ENCODE measurements around the gene NHLRC4.

NHLRC4 gene

DNA sequence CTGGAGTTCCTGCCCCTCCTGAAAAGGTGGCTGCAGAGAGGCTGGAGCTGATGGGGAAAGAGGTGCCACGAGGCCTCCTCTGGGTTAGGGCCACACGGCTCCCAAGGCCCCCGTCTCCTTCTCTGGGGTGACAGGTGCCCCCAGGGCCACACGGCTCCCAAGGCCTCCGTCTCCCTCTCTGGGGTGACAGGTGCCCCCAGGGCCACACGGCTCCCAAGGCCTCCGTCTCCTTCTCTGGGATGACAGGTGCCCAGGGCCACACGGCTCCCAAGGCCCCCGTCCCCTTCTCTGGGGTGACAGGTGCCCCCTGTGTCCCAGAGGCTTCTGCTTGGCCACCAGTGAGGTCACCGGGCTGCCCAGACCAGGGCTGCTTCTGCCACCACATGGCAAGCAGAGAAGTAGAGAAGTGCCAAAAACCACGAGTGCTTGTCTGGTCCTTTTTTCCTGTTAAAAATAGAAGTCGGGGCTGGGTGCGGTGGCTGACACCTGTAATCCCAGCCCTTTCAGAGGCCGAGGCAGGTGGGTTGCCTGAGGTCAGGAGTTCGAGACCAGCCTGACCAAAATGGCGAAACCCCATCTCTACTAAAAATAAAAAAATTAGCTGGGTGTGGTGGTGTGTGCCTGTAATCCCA, 35.2 kb upstream of the NHLRC4 start:
- DNase-seq = no peak

DNA sequence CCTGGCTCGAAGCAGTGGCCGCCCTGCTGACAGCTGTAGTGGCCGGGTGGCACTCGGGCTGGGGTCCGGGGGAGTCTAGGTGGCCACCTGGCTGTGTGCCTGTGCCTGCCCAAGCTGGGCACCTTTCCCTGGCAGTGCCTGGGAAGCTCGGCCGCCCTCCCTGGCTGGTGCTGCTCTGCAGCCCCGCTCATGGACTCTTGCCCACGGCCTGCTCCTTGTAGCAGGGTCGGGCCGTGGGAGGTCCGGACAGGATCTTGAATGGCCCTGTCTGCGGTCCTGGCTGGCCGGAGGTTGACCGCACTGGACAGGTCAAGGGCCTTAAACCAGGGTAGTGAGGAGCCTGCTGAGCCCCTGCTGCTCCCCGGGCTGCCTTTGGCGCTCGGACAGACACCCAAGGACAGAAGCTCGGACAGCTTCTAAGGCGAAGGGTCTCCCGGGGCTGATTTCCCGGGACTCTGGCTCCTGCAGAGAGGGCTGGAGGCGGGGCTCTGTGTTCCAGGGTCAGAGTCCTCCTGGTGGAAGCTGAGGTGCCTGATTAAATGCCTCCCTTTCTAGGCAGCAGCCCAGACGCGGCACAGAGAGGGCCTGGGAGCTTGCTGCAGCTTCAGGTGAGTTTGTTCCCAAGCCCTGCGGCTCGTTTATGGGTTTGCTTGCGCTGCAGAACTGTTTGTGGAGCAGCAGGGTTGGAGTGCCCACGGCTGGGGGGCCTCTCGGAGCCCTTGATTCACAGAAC, 33.2 kb upstream of the NHLRC4 start:
- no peak for DNase-seq

DNA sequence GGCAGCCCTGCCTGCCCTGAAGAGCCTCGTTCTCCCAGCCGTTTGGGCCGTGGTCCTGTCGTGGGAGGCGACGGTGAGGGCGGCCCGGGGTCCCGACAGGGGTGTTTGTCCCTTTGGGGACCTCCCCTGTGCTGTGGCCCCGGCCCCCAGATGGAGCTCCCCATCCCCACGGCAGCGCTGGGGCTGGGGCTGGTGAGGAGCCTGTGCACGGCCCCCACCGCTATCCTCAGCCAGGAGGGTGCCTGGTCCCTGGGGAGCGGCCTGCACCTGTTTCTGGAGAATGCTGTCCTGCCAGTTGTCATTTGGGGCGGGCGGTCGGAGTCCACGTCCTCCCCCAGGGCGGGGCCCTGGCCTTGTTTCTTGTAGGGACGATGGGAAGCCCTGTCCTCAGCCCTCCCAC, 32.7 kb upstream of the NHLRC4 start:
- DNase-seq = no peak

DNA sequence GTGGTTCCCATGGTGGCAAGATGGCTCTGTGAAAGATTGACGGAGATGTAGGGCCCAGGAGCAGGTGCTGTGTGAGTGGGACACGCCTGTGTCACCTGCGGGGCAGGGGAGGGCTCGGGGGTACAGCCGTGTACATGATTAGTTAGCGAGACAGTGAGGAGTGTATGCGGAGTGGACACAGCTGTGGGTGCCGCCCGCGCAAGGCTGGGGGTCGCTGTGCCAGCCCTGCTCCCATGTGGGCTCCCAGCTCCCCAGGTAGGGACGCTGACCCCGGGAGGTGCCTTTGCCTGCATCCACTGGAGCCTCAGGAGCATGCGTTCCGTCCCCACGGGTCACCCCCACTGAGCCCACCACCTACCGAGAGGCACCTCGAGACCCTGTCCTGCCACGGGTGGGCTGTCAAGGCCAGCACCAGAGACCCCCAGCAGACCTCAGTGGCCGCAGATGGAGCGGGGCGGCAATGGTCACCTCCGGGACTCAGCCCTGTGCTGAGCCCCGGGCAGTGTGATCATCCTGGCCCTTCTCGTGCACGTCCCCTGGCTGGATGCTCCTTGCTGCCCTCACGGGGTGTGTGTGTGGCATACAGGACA, 31.9 kb upstream of the NHLRC4 start:
- no peak for DNase-seq

- DNase-seq = no peak
These were observed 31.1 kb upstream of the NHLRC4 start for GRCh38 chr16:535446-536405.

DNA sequence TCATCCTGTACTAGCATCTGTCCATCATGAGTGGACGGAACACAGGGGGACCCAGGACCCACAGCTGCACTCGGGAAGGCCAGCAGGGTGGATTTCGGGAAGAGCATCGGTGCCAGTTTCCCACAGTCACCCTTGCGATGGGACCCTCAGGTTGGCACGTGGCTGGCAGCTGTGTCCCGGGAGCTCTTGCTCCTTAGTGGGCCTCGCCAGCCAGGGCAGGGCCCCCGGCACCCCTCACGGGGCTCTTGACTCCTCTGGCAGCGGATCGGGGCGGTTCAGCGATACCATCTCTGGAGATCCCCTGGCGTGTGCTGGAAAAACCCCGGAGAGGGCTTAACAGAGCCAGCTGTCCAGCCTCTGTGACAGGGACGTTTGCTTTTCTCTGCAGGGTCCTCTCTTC, 30.1 kb upstream of the NHLRC4 start:
- DNase-seq = no peak

GRCh38 chr16:537415-538335, 29.1 kb upstream of the NHLRC4 start:
- DNase-seq = no peak

DNA sequence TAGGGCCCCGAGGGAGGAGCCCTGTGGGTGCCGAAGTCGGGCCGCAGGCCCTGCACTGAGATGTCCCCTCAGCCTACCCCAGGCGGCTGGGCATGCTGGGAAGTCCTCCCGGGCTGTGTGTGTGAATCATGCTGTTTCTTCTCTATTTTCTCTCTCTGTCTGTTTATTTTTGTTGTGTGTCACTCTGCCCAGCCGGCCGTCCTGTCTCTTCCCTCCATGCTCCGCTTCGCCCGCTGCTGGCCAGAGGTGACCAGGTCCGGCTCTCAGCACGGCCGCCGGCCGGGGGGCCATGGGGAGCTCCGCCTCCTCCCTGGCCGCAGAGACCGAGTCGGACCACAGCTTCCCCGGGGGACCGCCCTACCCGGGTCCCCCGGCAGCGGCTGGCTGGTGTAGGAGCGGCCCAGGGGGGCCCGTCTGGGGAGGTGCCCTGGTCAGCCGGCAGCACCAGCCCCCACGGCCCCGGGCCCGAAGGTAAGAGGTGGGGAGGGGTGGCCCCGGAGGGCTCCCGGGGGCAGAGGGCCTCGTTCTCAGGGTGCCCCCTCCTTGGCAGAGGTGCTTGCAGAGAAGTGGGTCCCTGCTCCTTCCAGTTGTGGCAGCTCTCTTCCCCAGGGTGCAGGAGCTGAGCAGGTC, 26.8 kb upstream of the NHLRC4 start:
- no peak for DNase-seq

GRCh38 chr16:540645-541340, 26.0 kb upstream of the NHLRC4 start:
- no peak for DNase-seq

- DNase-seq = no peak
These were observed 23.3 kb upstream of the NHLRC4 start for GRCh38 chr16:543301-544164.

GRCh38 chr16:544517-544916, 22.3 kb upstream of the NHLRC4 start:
- DNase-seq = no peak

GRCh38 chr16:546909-547770, 19.7 kb upstream of the NHLRC4 start:
- DNase-seq = peak; percentile 46 to 61

GRCh38 chr16:548586-548985, 18.2 kb upstream of the NHLRC4 start:
- DNase-seq = no peak

- no peak for DNase-seq
These were observed 17.1 kb upstream of the NHLRC4 start for GRCh38 chr16:549544-550263.

DNA sequence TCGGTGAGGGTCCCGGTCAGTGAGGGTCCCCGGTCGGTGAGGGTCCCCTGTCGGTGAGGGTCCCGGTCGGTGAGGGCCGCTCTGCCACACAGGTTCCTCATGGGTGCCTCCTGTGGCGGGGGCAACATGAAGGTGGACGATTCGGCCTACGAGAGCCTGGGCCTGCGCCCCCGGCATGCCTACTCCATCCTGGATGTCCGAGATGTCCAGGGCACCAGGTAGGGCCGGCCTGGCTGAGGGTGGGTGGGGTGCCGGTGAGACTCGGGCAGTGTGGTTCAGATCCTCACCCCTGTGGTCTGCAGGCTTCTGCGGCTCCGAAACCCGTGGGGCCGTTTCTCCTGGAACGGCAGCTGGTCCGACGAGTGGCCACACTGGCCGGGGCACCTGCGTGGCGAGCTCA, 15.6 kb upstream of the NHLRC4 start:
- DNase-seq = no peak

GRCh38 chr16:552171-552570, 14.6 kb upstream of the NHLRC4 start:
- no peak for DNase-seq

DNA sequence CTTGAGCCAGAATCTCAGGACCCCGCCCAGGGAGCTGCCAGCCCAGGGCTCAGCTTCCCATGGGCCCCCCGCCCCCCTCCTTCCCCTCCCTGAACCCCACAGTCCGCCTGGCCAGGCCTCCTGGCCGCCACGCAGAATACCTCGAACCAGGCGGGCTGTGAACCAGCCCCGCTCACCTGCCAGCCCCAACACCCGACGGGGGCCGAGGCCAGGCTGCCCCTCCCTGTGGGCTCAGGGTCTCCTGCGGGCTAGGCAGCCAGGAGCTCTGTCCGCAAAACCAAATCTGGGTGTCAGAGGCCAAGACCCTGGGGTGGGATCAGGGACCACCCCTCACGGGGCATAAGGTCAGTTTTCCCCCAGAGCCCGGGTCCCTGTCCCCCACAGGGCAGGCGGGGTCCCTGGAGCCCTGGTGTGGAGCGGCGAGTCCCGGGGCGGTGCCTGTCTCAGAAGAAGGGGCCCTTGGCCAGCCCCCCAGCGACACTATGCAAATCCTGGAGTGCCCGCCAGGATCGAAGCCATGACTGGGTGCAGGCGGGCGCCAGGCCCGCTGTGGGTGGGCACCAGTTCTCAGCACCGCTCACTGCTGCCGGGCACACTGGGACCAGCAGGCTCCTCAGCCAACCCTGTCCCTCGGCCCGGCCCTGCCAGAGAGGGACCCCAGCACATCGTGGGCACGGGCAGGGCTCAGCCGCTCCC, 13.1 kb upstream of the NHLRC4 start:
- DNase-seq = no peak

DNA sequence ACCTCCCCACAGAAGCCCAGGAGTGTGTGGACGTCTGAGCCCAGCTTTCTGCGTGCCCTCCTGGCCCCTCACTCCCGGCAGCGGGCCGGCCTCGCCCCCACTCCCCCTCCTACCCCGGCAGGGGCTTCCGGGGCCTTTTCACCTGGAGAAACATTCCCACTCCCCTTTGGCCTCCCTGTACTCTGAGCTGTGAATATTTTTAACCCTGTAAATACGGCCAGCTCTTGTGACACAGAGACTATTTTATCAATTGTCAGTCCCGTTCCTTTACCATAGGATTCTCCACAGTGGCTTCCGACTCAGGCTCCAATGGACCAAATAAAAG, 12.5 kb upstream of the NHLRC4 start:
- DNase-seq = no peak

Measured in activated CD4-positive, alpha-beta T cell treated with anti-CD3 and anti-CD28 coated beads, Interleukin-2, amount 50 U/mL, for 48 hours (primary cell).